Heart left ventricle (tissue), 16 donors: ENCODE measurements around the gene TMED5. TPM values are rescaled to one million over a fixed set of nuclear protein-coding genes. Genes with fewer than 3 reads are reported as not detected.
"Not testable (repeated sequence)": the region's sequence is repeated elsewhere in the genome, so short reads cannot be mapped to it uniquely, and the experiment has no call there.

Experiments
- ATAC-seq, 4 donors: fragments of 200-7000 bp; cut with Tn5 transposase; one replicate each; pipeline ENCODE4 v1.9.1; 2020 to 2022; ENCODE audit warnings: moderate library complexity in 4 of 4, mild to moderate bottlenecking in 3 of 4, moderate number of reproducible peaks in 1 of 4
- DNase-seq, 5 donors: peaks; one replicate each; pipeline ENCODE4 v3.0.0-alpha.2; 2020
- H3K27ac ChIP-seq, 12 donors: fragments of 200-600 bp; sonication (generic) in 4 of 12; one replicate each; pipeline versions ENCODE4 v1.5.0 to v1.8.0; 2016 to 2022; ENCODE audit warnings: mild to moderate bottlenecking in 2 of 12
- H3K27me3 ChIP-seq, 9 donors: fragments of 200-600 bp; sonication (generic) in 2 of 9; one replicate each; pipeline versions ENCODE4 v1.5.1 to v1.8.0; 2016 to 2022; ENCODE audit warnings: mild to moderate bottlenecking in 3 of 9
- H3K36me3 ChIP-seq, 9 donors: fragments of 200-600 bp; sonication (generic) in 2 of 9; one replicate each; pipeline versions ENCODE4 v1.5.0 to v1.8.0; 2018 to 2022; ENCODE audit warnings: mild to moderate bottlenecking in 2 of 9
- H3K4me1 ChIP-seq, 12 donors: fragments of 200-600 bp; sonication (generic) in 4 of 12; one replicate each; pipeline versions ENCODE4 v1.5.0 to v1.8.0; 2016 to 2022; ENCODE audit warnings: mild to moderate bottlenecking in 3 of 12
- H3K4me3 ChIP-seq, 12 donors: fragments of 200-600 bp; sonication (generic) in 4 of 12; one replicate each; pipeline versions ENCODE4 v1.5.0 to v1.8.0; 2017 to 2022; ENCODE audit warnings: mild to moderate bottlenecking in 9 of 12, moderate library complexity in 4 of 12
- H3K9me3 ChIP-seq, 12 donors: fragments of 200-600 bp; sonication (generic) in 4 of 12; one replicate each; pipeline versions ENCODE4 v1.5.0 to v1.8.0; 2016 to 2022; ENCODE audit warnings: mild to moderate bottlenecking in 1 of 12
- POLR2A ChIP-seq, 2 donors: fragments of 450-650 bp; IDR thresholded peaks; one replicate each; pipeline ENCODE4 v1.6.1; 2017; ENCODE audit warnings: antibody characterized with exemption in 2 of 2, mild to moderate bottlenecking in 2 of 2, moderate library complexity in 2 of 2
- WGBS, 4 donors: extraction: QIAGEN DNeasy Blood & Tissue Kit in 2 of 4; methylation state at CpG; one replicate each; pipeline versions ENCODE4 v1.1.5 to v1.1.7; 2013 to 2018; 5-methylcytosine and 5-hydroxymethylcytosine counted together
- intact Hi-C, 10 donors: fragments of 100-400 bp; cut with DNase I; formaldehyde crosslinking; loops; one replicate each; pipeline versions ENCODE4 v1.11.1 to v1.14.2; 2022
- polyA plus RNA-seq, 2 donors: library from polyadenylated mRNA; stranded (reverse); fragments of 200-250 nt; gene quantifications; one replicate each; pipeline ENCODE4 v1.2.3, GENCODE V29; 2013
- total RNA-seq, 9 donors: library from RNA; depleted of rRNA in 2 of 9; stranded (reverse); fragments of >200 nt in 2 of 9; fragmentation: NEBNext Ultra II Directional in 3 of 9; extraction: Animal tissue kit (Norgen Biotek cat#: 25700) in 3 of 9; gene quantifications; one replicate each; pipeline versions ENCODE4 v1.1.0 to v1.2.4, GENCODE V29; 2016 to 2023
- TF ChIP-seq, protein P1 (sequence below), 12 donors: fragments of 200-600 bp; sonication (generic) in 4 of 12; IDR thresholded peaks; one replicate each; pipeline versions ENCODE4 v1.5.0 to v1.8.0; 2018 to 2022; ENCODE audit warnings: antibody characterized with exemption in 12 of 12, mild to moderate bottlenecking in 5 of 12
- donor health status: ischemic (EF 13 %, LVEDD 7.1; RV severe dilation, severe dysfunction).
- donor health status: healthy with polysubstance abuse.
- donor health status: DM: no; HTN: yes; CAD: no.
- donor health status: DM: no; HTN: no; CAD: no.
- donor health status: ischemic (EF 25% LVEDD 6.9; RV normal size, moderate dysfunction).
- donor health status: ischemic (EF 25% LVEDD 5.7; RV mildly dilated, moderate dysfunction).
- donor health status: healthy.
- donor health status: DM: yes; HTN: yes; CAD: no.
- donor health status: ischemic (EF 35%, LVEDD 5.7; RV mildly dilated, moderate dysfunction).
- donor health status: nonischemic (EF 11% LVEDD 7.7; RV severe dilation, severe dysfunction).
- donor health status: DM: yes; HTN: yes; CAD: no.
- donor health status: PGD.
- donor health status: ischemic (EF 29% LVEDD 5.4; RV normal size, mild dysfunction).
- donor health status: nonischemic (EF 23%, LVEDD 6.1; RV moderate dilation, normal function).

Gene TMED5
- total and polyA plus RNA-seq, 11 donors = 9.2 to 95.3 (median 55.0) TPM

DNA sequence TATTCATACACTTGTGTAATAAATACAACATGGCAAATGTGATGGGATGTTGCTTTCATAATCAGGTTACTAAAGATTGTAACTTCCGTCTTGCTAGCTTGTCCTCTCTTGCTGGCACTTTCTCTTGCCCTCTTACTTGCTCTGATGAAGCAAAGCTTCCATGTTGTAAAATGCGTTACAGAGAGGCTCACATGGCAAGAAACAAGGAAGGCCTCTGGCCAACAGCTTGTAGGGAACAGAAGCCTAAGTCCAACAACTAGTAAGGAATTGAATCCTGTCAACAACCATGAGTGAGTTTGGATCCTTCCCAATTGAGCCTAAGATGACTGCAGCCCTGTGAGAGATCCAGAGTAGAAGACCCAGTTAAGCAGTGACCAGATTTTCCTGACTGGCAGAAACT lies 15.4 kb downstream of the TMED5 start:
- TF ChIP-seq POLR2A (IDR thresholded peaks at IDR 0.05) = no peak
- TF ChIP-seq, protein P1, sequence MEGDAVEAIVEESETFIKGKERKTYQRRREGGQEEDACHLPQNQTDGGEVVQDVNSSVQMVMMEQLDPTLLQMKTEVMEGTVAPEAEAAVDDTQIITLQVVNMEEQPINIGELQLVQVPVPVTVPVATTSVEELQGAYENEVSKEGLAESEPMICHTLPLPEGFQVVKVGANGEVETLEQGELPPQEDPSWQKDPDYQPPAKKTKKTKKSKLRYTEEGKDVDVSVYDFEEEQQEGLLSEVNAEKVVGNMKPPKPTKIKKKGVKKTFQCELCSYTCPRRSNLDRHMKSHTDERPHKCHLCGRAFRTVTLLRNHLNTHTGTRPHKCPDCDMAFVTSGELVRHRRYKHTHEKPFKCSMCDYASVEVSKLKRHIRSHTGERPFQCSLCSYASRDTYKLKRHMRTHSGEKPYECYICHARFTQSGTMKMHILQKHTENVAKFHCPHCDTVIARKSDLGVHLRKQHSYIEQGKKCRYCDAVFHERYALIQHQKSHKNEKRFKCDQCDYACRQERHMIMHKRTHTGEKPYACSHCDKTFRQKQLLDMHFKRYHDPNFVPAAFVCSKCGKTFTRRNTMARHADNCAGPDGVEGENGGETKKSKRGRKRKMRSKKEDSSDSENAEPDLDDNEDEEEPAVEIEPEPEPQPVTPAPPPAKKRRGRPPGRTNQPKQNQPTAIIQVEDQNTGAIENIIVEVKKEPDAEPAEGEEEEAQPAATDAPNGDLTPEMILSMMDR (IDR thresholded peaks at IDR 0.05) = no peak
- peaks cover 0 to 34% (median 3%) of the 10 kb centered on the region in 12 donors for H3K9me3 ChIP-seq
- H3K4me3 ChIP-seq = no peak overlapping the region
- 49 to 65% (median 60%) methylated on average over 2 of the region's 2 CpGs for WGBS, 4 donors
- H3K4me1 ChIP-seq = peaks cover 0 to 30% (median 2%) of the 10 kb centered on the region in 12 donors
- no peaks in the 10 kb centered on the region for H3K27me3 ChIP-seq
- intact Hi-C loops = no loop called here
- peaks cover 0 to 8% (median 2%) of the 10 kb centered on the region in 9 donors for H3K36me3 ChIP-seq
- DNase-seq (no peak), ATAC-seq (peak; percentile 42 to 76 (median 56))
- no peak overlapping the region for H3K27ac ChIP-seq

DNA sequence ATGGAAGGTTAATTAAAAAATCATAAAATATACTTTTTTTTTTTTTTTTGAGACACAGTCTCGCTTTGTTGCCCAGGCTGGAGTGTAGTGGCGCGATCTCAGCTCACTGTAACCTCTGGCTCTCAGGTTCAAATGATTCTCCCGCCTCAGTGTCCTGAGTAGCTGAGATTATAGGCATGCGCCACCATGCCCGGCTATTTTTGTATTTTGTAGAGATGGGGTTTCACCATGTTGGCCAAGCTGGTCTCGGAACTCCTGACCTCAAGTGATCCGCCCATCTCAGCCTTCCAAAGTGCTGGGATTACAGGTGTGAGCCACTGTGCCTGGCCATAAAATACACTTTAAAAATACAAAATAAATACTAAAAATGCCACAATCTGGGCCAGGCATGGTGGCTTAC lies 16.9 kb downstream of the TMED5 start:
- H3K4me1 ChIP-seq = peaks cover 0 to 30% (median 2%) of the 10 kb centered on the region in 12 donors
- H3K36me3 ChIP-seq = peaks cover 0 to 21% (median 17%) of the 10 kb centered on the region in 9 donors
- WGBS, 4 donors = 92 to 98% (median 96%) methylated on average over 8 of the region's 8 CpGs
- ATAC-seq, H3K27me3 ChIP-seq, H3K27ac ChIP-seq, H3K4me3 ChIP-seq, DNase-seq, intact Hi-C loops: not testable (repeated sequence)
- H3K9me3 ChIP-seq = peaks cover 0 to 25% (median 3%) of the 10 kb centered on the region in 12 donors

DNA sequence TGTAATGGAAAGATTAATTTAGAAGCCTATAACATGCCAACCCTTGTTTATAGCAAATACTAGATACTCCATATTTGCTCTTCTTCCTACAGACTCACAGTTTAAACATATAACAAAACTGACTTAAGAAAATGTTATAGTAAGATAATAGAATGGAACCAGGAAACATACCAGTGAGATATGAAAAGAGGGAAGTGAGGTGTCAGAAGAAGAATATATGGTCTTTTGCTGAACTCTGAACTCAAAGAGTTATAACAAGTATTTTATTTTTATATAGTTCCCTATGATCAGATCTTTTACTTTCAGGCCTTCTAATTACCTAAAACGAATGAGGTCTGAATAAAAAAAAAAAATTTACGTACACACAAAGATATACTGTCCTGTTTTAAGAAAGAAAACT lies 20.9 kb downstream of the TMED5 start:
- Histone ChIP-seq H3K27ac (no peak overlapping the region), H3K4me1 (peaks cover 0 to 24% (median 2%) of the 10 kb centered on the region in 12 donors), H3K36me3 (peaks cover 0 to 58% (median 55%) of the 10 kb centered on the region in 9 donors), H3K9me3 (no peaks in the 10 kb centered on the region), H3K27me3 (no peaks in the 10 kb centered on the region), H3K4me3 (no peak overlapping the region)
- intact Hi-C loops = no loop called here
- no peak for ATAC-seq
- TF ChIP-seq, protein P1 (IDR thresholded peaks at IDR 0.05) = no peak
- no peak for DNase-seq
- 84 to 89% (median 86%) methylated on average over 2 of the region's 2 CpGs for WGBS, 4 donors

DNA sequence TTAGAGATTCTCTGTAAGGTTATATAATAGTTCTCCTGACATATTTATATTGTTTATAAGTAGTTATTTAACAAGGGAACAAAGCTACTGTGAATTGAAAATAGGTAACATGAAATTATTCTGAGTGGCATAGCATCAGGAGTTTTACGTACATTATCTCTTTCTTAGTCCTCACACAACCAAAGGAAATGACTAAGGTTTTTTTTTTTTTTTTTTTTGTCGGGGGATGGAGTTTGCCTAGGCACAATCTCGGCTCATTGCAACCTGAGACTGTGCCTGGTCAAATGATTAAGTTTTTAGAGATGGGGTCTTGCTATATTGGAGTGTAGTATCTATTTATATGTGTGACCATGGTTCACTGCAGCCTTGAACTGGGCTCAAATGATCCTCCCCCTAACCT lies 24.9 kb downstream of the TMED5 start:
- Histone ChIP-seq H3K4me1 (peaks cover 0 to 7% (median 0%) of the 10 kb centered on the region in 12 donors), H3K27ac (no peak overlapping the region), H3K27me3 (no peaks in the 10 kb centered on the region), H3K4me3 (no peak overlapping the region), H3K36me3 (peaks cover 0 to 96% (median 86%) of the 10 kb centered on the region in 9 donors), H3K9me3 (no peaks in the 10 kb centered on the region)
- TF ChIP-seq, protein P1 (IDR thresholded peaks at IDR 0.05) = no peak
- DNase-seq (no peak), ATAC-seq (no peak)
- intact Hi-C loops = no loop called here
- WGBS, 4 donors = 59 to 72% (median 67%) methylated on average over 3 of the region's 3 CpGs

DNA sequence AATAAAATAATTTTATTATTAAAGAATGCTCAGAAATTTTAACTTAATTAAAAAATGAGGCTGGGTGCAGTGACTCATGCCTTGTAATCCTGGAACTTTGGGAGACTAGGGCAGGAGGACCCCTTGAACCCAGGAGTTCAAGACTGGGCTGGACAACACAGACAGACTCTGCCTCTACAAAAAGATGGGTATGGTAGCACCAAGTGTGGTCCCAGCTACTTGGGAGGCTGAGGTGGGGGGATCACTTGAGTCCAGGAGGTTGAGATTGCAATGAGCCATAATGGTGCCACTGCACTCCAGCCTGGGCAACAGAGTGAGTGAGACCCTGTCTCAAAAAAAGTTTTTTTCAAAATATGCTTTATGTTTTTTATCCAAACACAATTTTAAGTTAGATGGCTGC lies 25.3 kb downstream of the TMED5 start:
- Histone ChIP-seq H3K36me3 (peaks cover 0 to 99% (median 91%) of the 10 kb centered on the region in 9 donors), H3K4me1 (peaks cover 0 to 7% (median 0%) of the 10 kb centered on the region in 12 donors), H3K27ac (no peak overlapping the region), H3K9me3 (no peaks in the 10 kb centered on the region), H3K4me3 (no peak overlapping the region), H3K27me3 (no peaks in the 10 kb centered on the region)
- ATAC-seq (no peak), DNase-seq (no peak)
- intact Hi-C loops = no loop called here
- TF ChIP-seq, protein P1 (IDR thresholded peaks at IDR 0.05) = no peak
- TF ChIP-seq POLR2A (IDR thresholded peaks at IDR 0.05) = no peak
